ENCODE results near the gene MYB. TPM values are rescaled to one million over a fixed set of nuclear protein-coding genes. Genes with fewer than 3 reads are reported as not detected.

MYB gene
- 42.9 and 45.1 TPM in 2 replicates for total RNA-seq (2014; rRNA removed; shearing (Covaris generic))
- total RNA-seq (2022): 20.1 and 26.1 TPM in 2 replicates
- Bru-seq, nascent RNA: percentile 75 among the genes with signal in this experiment
- BruChase-seq, experiment 1, labeled RNA remaining after a 6-hour chase: percentile 60 among the genes with signal in this experiment
- BruChase-seq, experiment 2, labeled RNA remaining after a 2-hour chase: percentile 68 among the genes with signal in this experiment
- long read RNA-seq, transcript MYB-205 (15 exons, 3,302 nt): major isoform, 24 of 34 reads
- long read RNA-seq, partial matches to known transcripts: 2 of 34 reads
- long read RNA-seq, other reads (novel, unspliced or antisense): 7 of 34 reads

DNA sequence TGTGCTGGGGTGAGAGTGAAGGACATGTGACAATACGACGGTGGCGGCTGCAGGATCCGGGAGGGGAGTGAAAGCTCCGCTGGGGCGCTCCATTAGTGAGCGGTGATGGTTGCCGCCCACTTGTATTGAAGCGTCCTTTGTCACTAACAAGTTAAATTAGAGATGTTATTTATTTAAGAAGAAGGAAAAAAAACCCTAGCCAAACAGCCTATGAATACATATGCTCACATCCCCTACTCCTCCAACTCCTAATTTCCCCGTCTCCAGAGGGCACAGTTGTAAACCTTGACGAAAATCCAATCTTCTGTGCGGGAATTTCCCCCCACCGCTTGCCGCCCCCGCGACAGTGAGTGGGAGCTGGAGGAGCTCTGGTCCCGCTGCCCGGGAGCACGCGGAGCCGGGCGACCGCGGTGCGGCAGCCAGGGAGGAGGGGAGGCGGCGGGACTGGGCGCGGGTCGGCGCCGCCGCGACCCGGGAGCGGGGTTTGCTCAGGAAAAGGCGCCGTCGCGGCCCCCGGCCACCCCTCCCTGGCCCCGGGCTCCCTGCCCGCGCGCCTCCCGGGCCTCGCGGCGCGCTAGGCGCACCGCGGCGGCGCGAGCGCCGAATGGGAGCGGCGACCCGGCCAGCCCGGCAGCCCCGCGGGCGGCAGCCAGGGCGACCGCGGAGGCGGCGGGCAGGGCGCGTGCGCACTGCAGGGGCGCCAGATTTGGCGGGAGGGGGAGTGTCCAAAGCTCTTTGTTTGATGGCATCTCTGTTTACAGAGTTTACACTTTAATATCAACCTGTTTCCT lies at the start of gene MYB:
Gene MYB, plus strand, starts transcription at position 767 of the 791 bp plus-strand sequence. CDS start 206 bp downstream, outside the sequence.
- Histone ChIP-seq H3K4me1 (ENCODE audit: insufficient read depth, low read length, poor library complexity, severe bottlenecking) (peaks cover 49% of the 10 kb centered on the region), H3K9me2 (ENCODE audit: insufficient read depth, low read length) (no peaks in the 10 kb centered on the region), H3K36me3 (ENCODE audit: insufficient read depth, low read length) (peaks cover 10% of the 10 kb centered on the region), H3K4me3 (ENCODE audit: low read depth, low read length, poor library complexity, severe bottlenecking) (peak within 1 kb of the TSS; percentile 97), H4K20me1 (ENCODE audit: insufficient read depth, low read length) (no peaks in the 10 kb centered on the region), H3K4me2 (ENCODE audit: low read length) (peak within 1 kb of the TSS; percentile 99), H3K9me3 (ENCODE audit: low read length) (no peaks in the 10 kb centered on the region), H3K79me2 (ENCODE audit: insufficient read depth, low read depth, low read length) (peaks cover 38% of the 10 kb centered on the region), H2AFZ (ENCODE audit: low read length) (peak within 1 kb of the TSS; percentile 94), H3K27ac (ENCODE audit: low read depth, low read length, poor library complexity, severe bottlenecking) (peak within 1 kb of the TSS; percentile 84)
- CTCF ChIA-PET (ENCODE audit: unreplicated experiment): interaction anchor here (0.7 to 1.2 kb wide), 2 partner anchors 12 to 19 kb away, joined by 3 read pairs; no protein-coding TSS in a partner anchor
- DNase-seq (ENCODE audit: low spot score): peak; percentile 89
- TF ChIP-seq EZH2phosphoT487 (IDR thresholded peaks at IDR 0.05; ENCODE audit: borderline replicate concordance, low read depth, low read length): no peak
- TF ChIP-seq, protein P1, sequence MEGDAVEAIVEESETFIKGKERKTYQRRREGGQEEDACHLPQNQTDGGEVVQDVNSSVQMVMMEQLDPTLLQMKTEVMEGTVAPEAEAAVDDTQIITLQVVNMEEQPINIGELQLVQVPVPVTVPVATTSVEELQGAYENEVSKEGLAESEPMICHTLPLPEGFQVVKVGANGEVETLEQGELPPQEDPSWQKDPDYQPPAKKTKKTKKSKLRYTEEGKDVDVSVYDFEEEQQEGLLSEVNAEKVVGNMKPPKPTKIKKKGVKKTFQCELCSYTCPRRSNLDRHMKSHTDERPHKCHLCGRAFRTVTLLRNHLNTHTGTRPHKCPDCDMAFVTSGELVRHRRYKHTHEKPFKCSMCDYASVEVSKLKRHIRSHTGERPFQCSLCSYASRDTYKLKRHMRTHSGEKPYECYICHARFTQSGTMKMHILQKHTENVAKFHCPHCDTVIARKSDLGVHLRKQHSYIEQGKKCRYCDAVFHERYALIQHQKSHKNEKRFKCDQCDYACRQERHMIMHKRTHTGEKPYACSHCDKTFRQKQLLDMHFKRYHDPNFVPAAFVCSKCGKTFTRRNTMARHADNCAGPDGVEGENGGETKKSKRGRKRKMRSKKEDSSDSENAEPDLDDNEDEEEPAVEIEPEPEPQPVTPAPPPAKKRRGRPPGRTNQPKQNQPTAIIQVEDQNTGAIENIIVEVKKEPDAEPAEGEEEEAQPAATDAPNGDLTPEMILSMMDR (conservative IDR thresholded peaks at IDR 0.05; ENCODE audit: low read length): no peak
- intact Hi-C loops (cut with micrococcal nuclease; ENCODE audit: unreplicated experiment): loop anchor here (1.0 to 5.0 kb wide), 2 partner anchors 126 to 168 kb away; partner anchors contain the start of gene HBS1L
- BruUV-seq (replicated peaks): TSS peak; percentile 82
- POLR2A ChIA-PET: interaction anchor here (0.5 to 1.9 kb wide), 15 partner anchors 9 to 269 kb away, joined by 3 to 5 read pairs (median 3); no protein-coding TSS in a partner anchor

DNA sequence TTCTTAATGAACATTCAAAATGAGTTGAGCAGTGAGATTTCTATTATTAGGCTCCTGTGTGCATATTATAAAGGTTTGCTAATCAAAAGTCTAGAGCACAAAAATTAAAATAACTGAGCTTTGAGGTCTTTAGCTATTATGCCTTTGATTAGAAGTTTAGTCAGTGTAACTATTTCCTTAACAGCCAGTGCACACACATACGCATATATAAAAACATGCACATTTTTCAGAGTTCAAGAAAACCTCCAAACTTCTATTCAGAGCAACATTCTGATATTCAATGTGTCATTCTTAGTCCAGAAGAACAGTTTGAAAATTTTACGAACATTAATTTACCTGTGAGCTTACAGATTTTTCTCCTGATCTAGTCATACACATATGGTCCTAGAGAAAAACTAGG lies 48.3 kb upstream of the MYB start:
- Histone ChIP-seq H3K4me1 (ENCODE audit: insufficient read depth, low read length, poor library complexity, severe bottlenecking) (peaks cover 12% of the 10 kb centered on the region), H3K27ac (ENCODE audit: low read depth, low read length, poor library complexity, severe bottlenecking) (no peak overlapping the region), H3K4me2 (ENCODE audit: low read length) (no peak overlapping the region), H4K20me1 (ENCODE audit: insufficient read depth, low read length) (no peaks in the 10 kb centered on the region), H2AFZ (ENCODE audit: low read length) (peak overlapping the region; percentile 69), H3K9me3 (ENCODE audit: low read length) (no peaks in the 10 kb centered on the region), H3K36me3 (ENCODE audit: insufficient read depth, low read length) (no peaks in the 10 kb centered on the region), H3K79me2 (ENCODE audit: insufficient read depth, low read depth, low read length) (no peaks in the 10 kb centered on the region), H3K9me2 (ENCODE audit: insufficient read depth, low read length) (no peaks in the 10 kb centered on the region), H3K4me3 (ENCODE audit: low read depth, low read length, poor library complexity, severe bottlenecking) (no peak overlapping the region)
- ChIA-PET CTCF (ENCODE audit: unreplicated experiment) (no interaction called here), POLR2A (interaction anchor here (1.0 to 2.7 kb wide), 4 partner anchors 9 to 69 kb away, joined by 6 to 23 read pairs (median 14); no protein-coding TSS in a partner anchor)
- intact Hi-C loops (cut with micrococcal nuclease; ENCODE audit: unreplicated experiment): no loop called here
- no TSS peak for BruUV-seq (replicated peaks)
- no peak for DNase-seq (ENCODE audit: low spot score)
- TF ChIP-seq EZH2phosphoT487 (IDR thresholded peaks at IDR 0.05; ENCODE audit: borderline replicate concordance, low read depth, low read length): no peak
- TF ChIP-seq, protein P1 (conservative IDR thresholded peaks at IDR 0.05; ENCODE audit: low read length): no peak

Data from OCI-LY7 (cell line).